ENCODE data around the gene HELQ. TPM values are rescaled to one million over a fixed set of nuclear protein-coding genes. Genes with fewer than 3 reads are reported as not detected.

The HELQ gene
- total and polyA plus RNA-seq, 2 donors (not counting 1 experiment from before 2014, with no cell fraction given) = 12.0 to 14.4 TPM

- Histone ChIP-seq H3K79me2 (ENCODE audit: control insufficient read depth, insufficient read depth, low read length) (no peaks in the 10 kb centered on the region), H3K4me3 (replicated peaks in 1 of 4; ENCODE audit: control extremely low read depth in 1 of 4, insufficient read depth in 1 of 4, low read depth in 3 of 4, low read length in 4 of 4) (no peak overlapping the region), H3K9me3 (ENCODE audit: control insufficient read depth, insufficient read depth, low read depth, low read length) (no peaks in the 10 kb centered on the region), H3K9ac (ENCODE audit: insufficient read depth, low read length) (no peak overlapping the region), H3K27me3 (ENCODE audit: control insufficient read depth, insufficient read depth, low read length) (no peaks in the 10 kb centered on the region), H3K27ac (ENCODE audit: insufficient read depth, low read length) (no peak overlapping the region), H3K4me2 (ENCODE audit: extremely low read depth, insufficient read depth, low read length) (no peak overlapping the region), H3K4me1 (ENCODE audit: control insufficient read depth, extremely low read depth, insufficient read depth, low read length) (no peaks in the 10 kb centered on the region), H3K36me3 (ENCODE audit: control insufficient read depth, insufficient read depth, low read length) (no peaks in the 10 kb centered on the region), H4K20me1 (ENCODE audit: control insufficient read depth, extremely low read depth, insufficient read depth, low read length) (no peaks in the 10 kb centered on the region), H2AFZ (ENCODE audit: low read length) (no peak overlapping the region)
- no peak for TF ChIP-seq EZH2 (IDR thresholded peaks at IDR 0.05; ENCODE audit: low read length, missing control alignments)
- no peak for TF ChIP-seq CTCF (conservative IDR thresholded peaks at IDR 0.05 in 1 of 2, IDR thresholded peaks at IDR 0.05 in 1 of 2; ENCODE audit: low read depth in 1 of 2, low read length in 2 of 2)
- DNase-seq (ENCODE audit: low read depth in 2 of 2) = no peak
These were observed 67.9 kb downstream of the HELQ start for GRCh38 chr4:83387476-83388312.

- Histone ChIP-seq H3K79me2 (ENCODE audit: control insufficient read depth, insufficient read depth, low read length) (no peaks in the 10 kb centered on the region), H2AFZ (ENCODE audit: low read length) (no peak overlapping the region), H3K27ac (ENCODE audit: insufficient read depth, low read length) (no peak overlapping the region), H4K20me1 (ENCODE audit: control insufficient read depth, extremely low read depth, insufficient read depth, low read length) (no peaks in the 10 kb centered on the region), H3K4me2 (ENCODE audit: extremely low read depth, insufficient read depth, low read length) (no peak overlapping the region), H3K9me3 (ENCODE audit: control insufficient read depth, insufficient read depth, low read depth, low read length) (no peaks in the 10 kb centered on the region), H3K9ac (ENCODE audit: insufficient read depth, low read length) (no peak overlapping the region), H3K36me3 (ENCODE audit: control insufficient read depth, insufficient read depth, low read length) (no peaks in the 10 kb centered on the region), H3K4me3 (replicated peaks in 1 of 4; ENCODE audit: control extremely low read depth in 1 of 4, insufficient read depth in 1 of 4, low read depth in 3 of 4, low read length in 4 of 4) (no peak overlapping the region), H3K27me3 (ENCODE audit: control insufficient read depth, insufficient read depth, low read length) (no peaks in the 10 kb centered on the region), H3K4me1 (ENCODE audit: control insufficient read depth, extremely low read depth, insufficient read depth, low read length) (no peaks in the 10 kb centered on the region)
- peak in 1 of 2 donors; percentile 13 for DNase-seq (ENCODE audit: low read depth in 2 of 2)
- TF ChIP-seq CTCF (conservative IDR thresholded peaks at IDR 0.05 in 1 of 2, IDR thresholded peaks at IDR 0.05 in 1 of 2; ENCODE audit: low read depth in 1 of 2, low read length in 2 of 2) = no peak
- TF ChIP-seq EZH2 (IDR thresholded peaks at IDR 0.05; ENCODE audit: low read length, missing control alignments) = no peak
These were observed 68.6 kb downstream of the HELQ start for GRCh38 chr4:83387012-83387411.

GRCh38 chr4:83382850-83383249 lies 72.8 kb downstream of the HELQ start:
- TF ChIP-seq EZH2 (IDR thresholded peaks at IDR 0.05; ENCODE audit: low read length, missing control alignments) (no peak), CTCF (conservative IDR thresholded peaks at IDR 0.05 in 1 of 2, IDR thresholded peaks at IDR 0.05 in 1 of 2; ENCODE audit: low read depth in 1 of 2, low read length in 2 of 2) (no peak)
- Histone ChIP-seq H3K4me1 (ENCODE audit: control insufficient read depth, extremely low read depth, insufficient read depth, low read length) (no peaks in the 10 kb centered on the region), H3K79me2 (ENCODE audit: control insufficient read depth, insufficient read depth, low read length) (no peaks in the 10 kb centered on the region), H3K27me3 (ENCODE audit: control insufficient read depth, insufficient read depth, low read length) (no peaks in the 10 kb centered on the region), H3K4me2 (ENCODE audit: extremely low read depth, insufficient read depth, low read length) (no peak overlapping the region), H3K4me3 (replicated peaks in 1 of 4; ENCODE audit: control extremely low read depth in 1 of 4, insufficient read depth in 1 of 4, low read depth in 3 of 4, low read length in 4 of 4) (no peak overlapping the region), H4K20me1 (ENCODE audit: control insufficient read depth, extremely low read depth, insufficient read depth, low read length) (no peaks in the 10 kb centered on the region), H3K36me3 (ENCODE audit: control insufficient read depth, insufficient read depth, low read length) (no peaks in the 10 kb centered on the region), H3K9me3 (ENCODE audit: control insufficient read depth, insufficient read depth, low read depth, low read length) (no peaks in the 10 kb centered on the region), H3K27ac (ENCODE audit: insufficient read depth, low read length) (no peak overlapping the region), H3K9ac (ENCODE audit: insufficient read depth, low read length) (no peak overlapping the region), H2AFZ (ENCODE audit: low read length) (no peak overlapping the region)
- DNase-seq (ENCODE audit: low read depth in 2 of 2) = no peak

All from fibroblast of lung (primary cell).